Measurements from ENCODE around the gene CSNK1A1. TPM values are rescaled to one million over a fixed set of nuclear protein-coding genes. Genes with fewer than 3 reads are reported as not detected.

The CSNK1A1 gene
- total RNA-seq, 1 experiment from 2014 or later = 244 TPM

DNA sequence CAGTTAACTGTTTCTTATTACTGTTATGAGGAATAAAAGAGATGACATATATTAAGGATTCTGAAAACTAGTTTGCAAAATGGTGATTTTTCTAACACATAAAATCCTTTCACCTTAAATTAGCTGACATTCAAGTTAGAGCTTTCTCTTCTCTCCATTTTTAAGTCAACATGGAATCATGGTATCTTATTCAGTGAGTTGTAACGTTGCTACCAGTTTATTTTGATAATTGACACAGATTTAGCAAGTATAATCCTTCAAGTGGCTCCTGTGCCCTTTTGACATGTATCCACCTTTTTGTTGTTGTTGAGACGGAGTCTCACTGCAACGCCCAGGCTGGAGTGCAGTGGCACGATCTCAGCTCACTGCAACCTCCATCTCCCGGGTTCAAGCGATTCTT, 58.5 kb downstream of the CSNK1A1 start:
- TF ChIP-seq, protein P1, sequence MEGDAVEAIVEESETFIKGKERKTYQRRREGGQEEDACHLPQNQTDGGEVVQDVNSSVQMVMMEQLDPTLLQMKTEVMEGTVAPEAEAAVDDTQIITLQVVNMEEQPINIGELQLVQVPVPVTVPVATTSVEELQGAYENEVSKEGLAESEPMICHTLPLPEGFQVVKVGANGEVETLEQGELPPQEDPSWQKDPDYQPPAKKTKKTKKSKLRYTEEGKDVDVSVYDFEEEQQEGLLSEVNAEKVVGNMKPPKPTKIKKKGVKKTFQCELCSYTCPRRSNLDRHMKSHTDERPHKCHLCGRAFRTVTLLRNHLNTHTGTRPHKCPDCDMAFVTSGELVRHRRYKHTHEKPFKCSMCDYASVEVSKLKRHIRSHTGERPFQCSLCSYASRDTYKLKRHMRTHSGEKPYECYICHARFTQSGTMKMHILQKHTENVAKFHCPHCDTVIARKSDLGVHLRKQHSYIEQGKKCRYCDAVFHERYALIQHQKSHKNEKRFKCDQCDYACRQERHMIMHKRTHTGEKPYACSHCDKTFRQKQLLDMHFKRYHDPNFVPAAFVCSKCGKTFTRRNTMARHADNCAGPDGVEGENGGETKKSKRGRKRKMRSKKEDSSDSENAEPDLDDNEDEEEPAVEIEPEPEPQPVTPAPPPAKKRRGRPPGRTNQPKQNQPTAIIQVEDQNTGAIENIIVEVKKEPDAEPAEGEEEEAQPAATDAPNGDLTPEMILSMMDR (conservative IDR thresholded peaks at IDR 0.05; ENCODE audit: low read depth, low read length) = no peak
- TF ChIP-seq EZH2 (IDR thresholded peaks at IDR 0.05; ENCODE audit: borderline replicate concordance, low read depth, low read length, poor library complexity, severe bottlenecking) = no peak
- no peaks in the 10 kb centered on the region for H3K27me3 ChIP-seq (replicated peaks; ENCODE audit: insufficient read depth, low read depth, low read length, poor library complexity)
- POLR2A ChIA-PET (ENCODE audit: low non-redundant PET) = no interaction called here
- peaks cover 28% of the 10 kb centered on the region for H3K36me3 ChIP-seq (ENCODE audit: insufficient read depth, low read length, poor library complexity, severe bottlenecking)
- peaks cover 37% of the 10 kb centered on the region for H3K4me1 ChIP-seq (ENCODE audit: insufficient read depth, low read length, poor library complexity, severe bottlenecking)
- no peak overlapping the region for H3K4me3 ChIP-seq (ENCODE audit: low read depth, low read length, poor library complexity, severe bottlenecking)
- no peak overlapping the region for H3K27ac ChIP-seq (ENCODE audit: low read depth, low read length, poor library complexity, severe bottlenecking)
- no TSS peak for BruUV-seq (replicated peaks)
- intact Hi-C loops (cut with micrococcal nuclease; ENCODE audit: unreplicated experiment) = loop anchor here (5.0 kb wide), 1 partner anchor 70 kb away; no protein-coding TSS in a partner anchor
- no peaks in the 10 kb centered on the region for H3K9me3 ChIP-seq (ENCODE audit: low read depth, low read length, poor library complexity, severe bottlenecking)
- CTCF ChIA-PET = interaction anchor here (0.7 kb wide), 1 partner anchor 53 kb away, joined by 5 read pairs; no protein-coding TSS in a partner anchor
- no peak for DNase-seq (ENCODE audit: low spot score)

DNA sequence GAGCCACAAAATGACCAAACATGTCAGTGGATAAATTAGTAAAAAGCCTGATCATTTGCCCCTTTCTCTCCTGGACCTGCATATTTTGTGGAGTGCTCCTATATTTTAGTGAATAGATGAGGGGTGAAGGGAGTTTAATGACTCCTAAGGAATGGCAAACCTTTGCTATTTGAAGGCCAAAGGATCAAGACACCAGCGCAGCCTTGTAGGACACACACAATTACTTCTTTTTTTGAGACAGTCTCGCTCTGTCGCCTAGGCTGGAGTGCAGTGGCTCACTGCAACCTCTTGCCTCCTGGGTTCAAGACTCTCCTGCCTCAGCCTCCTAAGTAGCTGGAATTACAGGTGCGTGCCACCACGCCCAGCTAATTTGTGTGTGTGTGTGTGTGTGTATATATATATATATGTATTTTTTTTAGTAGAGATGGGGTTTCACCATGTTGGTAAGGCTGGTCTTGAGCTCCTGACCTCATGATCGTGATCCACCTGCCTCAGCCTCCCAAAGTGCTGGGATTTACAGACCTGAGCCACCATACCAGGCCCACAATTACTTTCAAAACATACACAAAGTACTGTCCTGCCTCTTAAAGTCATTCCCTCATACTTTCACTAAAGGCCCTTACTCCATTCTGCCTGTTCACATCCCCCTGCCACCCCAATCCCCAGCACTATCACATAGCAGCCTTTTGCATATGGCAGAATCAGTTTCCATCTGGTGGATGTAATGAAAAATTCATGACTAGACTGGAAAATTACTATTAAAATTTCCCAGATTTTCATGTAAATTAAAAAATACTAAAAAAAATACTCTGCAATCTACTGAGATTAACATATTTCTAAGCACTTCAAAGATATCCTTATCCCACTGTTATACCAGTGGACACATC, 60.4 kb downstream of the CSNK1A1 start:
- TF ChIP-seq, protein P1 (conservative IDR thresholded peaks at IDR 0.05; ENCODE audit: low read depth, low read length) = no peak
- no peak for TF ChIP-seq EZH2 (IDR thresholded peaks at IDR 0.05; ENCODE audit: borderline replicate concordance, low read depth, low read length, poor library complexity, severe bottlenecking)
- intact Hi-C loops (cut with micrococcal nuclease; ENCODE audit: unreplicated experiment) = loop anchor here (5.0 kb wide), 1 partner anchor 71 kb away; no protein-coding TSS in a partner anchor
- BruUV-seq (replicated peaks) = no TSS peak
- H3K4me3 ChIP-seq (ENCODE audit: low read depth, low read length, poor library complexity, severe bottlenecking) = no peak overlapping the region
- H3K4me1 ChIP-seq (ENCODE audit: insufficient read depth, low read length, poor library complexity, severe bottlenecking) = peaks cover 20% of the 10 kb centered on the region
- CTCF ChIA-PET = no interaction called here
- no peaks in the 10 kb centered on the region for H3K9me3 ChIP-seq (ENCODE audit: low read depth, low read length, poor library complexity, severe bottlenecking)
- DNase-seq (ENCODE audit: low spot score) = no peak
- POLR2A ChIA-PET (ENCODE audit: low non-redundant PET) = no interaction called here
- H3K27me3 ChIP-seq (replicated peaks; ENCODE audit: insufficient read depth, low read depth, low read length, poor library complexity) = no peaks in the 10 kb centered on the region
- peaks cover 15% of the 10 kb centered on the region for H3K36me3 ChIP-seq (ENCODE audit: insufficient read depth, low read length, poor library complexity, severe bottlenecking)
- no peak overlapping the region for H3K27ac ChIP-seq (ENCODE audit: low read depth, low read length, poor library complexity, severe bottlenecking)

DNA sequence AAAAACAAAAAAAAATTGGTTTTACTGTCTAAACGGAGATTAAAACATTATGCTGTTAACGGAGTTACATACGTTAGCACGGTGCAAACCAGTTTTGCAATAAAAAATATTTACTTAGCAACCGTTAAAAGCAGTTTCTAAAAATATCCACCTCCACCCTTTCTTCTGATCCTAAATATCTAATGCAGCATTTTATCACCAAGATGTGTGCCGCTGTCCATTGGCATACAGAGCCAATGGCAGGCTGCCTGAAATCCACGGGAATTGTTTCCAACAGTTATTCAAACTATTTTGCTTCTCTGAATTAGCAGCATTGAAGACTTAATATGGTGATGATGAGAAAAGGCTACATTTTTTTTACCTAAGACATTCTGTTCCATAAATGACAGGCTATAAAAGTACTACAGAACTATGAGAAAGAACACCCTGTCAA, 61.6 kb downstream of the CSNK1A1 start:
- no TSS peak for BruUV-seq (replicated peaks)
- POLR2A ChIA-PET (ENCODE audit: low non-redundant PET) = no interaction called here
- intact Hi-C loops (cut with micrococcal nuclease; ENCODE audit: unreplicated experiment) = loop anchor here (5.0 kb wide), 1 partner anchor 73 kb away; no protein-coding TSS in a partner anchor
- no peaks in the 10 kb centered on the region for H3K27me3 ChIP-seq (replicated peaks; ENCODE audit: insufficient read depth, low read depth, low read length, poor library complexity)
- peaks cover 6% of the 10 kb centered on the region for H3K36me3 ChIP-seq (ENCODE audit: insufficient read depth, low read length, poor library complexity, severe bottlenecking)
- CTCF ChIA-PET = no interaction called here
- no peaks in the 10 kb centered on the region for H3K9me3 ChIP-seq (ENCODE audit: low read depth, low read length, poor library complexity, severe bottlenecking)
- TF ChIP-seq EZH2 (IDR thresholded peaks at IDR 0.05; ENCODE audit: borderline replicate concordance, low read depth, low read length, poor library complexity, severe bottlenecking) = no peak
- TF ChIP-seq, protein P1 (conservative IDR thresholded peaks at IDR 0.05; ENCODE audit: low read depth, low read length) = no peak
- no peak for DNase-seq (ENCODE audit: low spot score)
- no peak overlapping the region for H3K4me3 ChIP-seq (ENCODE audit: low read depth, low read length, poor library complexity, severe bottlenecking)
- peaks cover 11% of the 10 kb centered on the region for H3K4me1 ChIP-seq (ENCODE audit: insufficient read depth, low read length, poor library complexity, severe bottlenecking)
- H3K27ac ChIP-seq (ENCODE audit: low read depth, low read length, poor library complexity, severe bottlenecking) = no peak overlapping the region

All from A673 (cell line).